Esophagus muscularis mucosa (tissue), 4 donors: ENCODE data around the gene CALCOCO1. TPM values are rescaled to one million over a fixed set of nuclear protein-coding genes. Genes with fewer than 3 reads are reported as not detected.

Source experiments
- DNase-seq: peaks from one replicate; pipeline ENCODE4 v3.0.0-alpha.2; 2017; ENCODE audit errors: extremely low spot score
- H3K27ac ChIP-seq, 4 donors: fragments of 200-600 bp; sonication (generic); replicated peaks in 1 of 4; 1 replicate in 3 of 4; 2 replicates in 1 of 4; pipeline ENCODE4 v1.5.1; 2016 to 2019; ENCODE audit warnings: mild to moderate bottlenecking in 1 of 4
- H3K27me3 ChIP-seq, 4 donors: fragments of 200-600 bp; sonication (generic); one replicate each; pipeline versions ENCODE4 v1.5.1 to v1.6.0; 2016 to 2019
- H3K36me3 ChIP-seq, 4 donors: fragments of 200-600 bp; sonication (generic); one replicate each; pipeline ENCODE4 v1.5.1; 2016 to 2019
- H3K4me1 ChIP-seq, 4 donors: fragments of 200-600 bp; sonication (generic); one replicate each; pipeline ENCODE4 v1.5.1; 2016 to 2019
- H3K4me3 ChIP-seq, 4 donors: fragments of 200-600 bp; sonication (generic); 1 replicate in 2 of 4; 2 replicates in 2 of 4; pipeline ENCODE4 v1.5.1; 2016 to 2019; ENCODE audit warnings: mild to moderate bottlenecking in 4 of 4, moderate library complexity in 1 of 4
- H3K9me3 ChIP-seq, 4 donors: fragments of 200-600 bp; sonication (generic); 1 replicate in 3 of 4; 2 replicates in 1 of 4; pipeline ENCODE4 v1.5.1; 2016 to 2019
- EP300 ChIP-seq: sonication (generic); formaldehyde crosslinking; IDR thresholded peaks from one replicate; pipeline ENCODE4 v1.6.1; 2017; ENCODE audit warnings: antibody characterized with exemption
- POLR2A ChIP-seq: fragments of 450-650 bp; IDR thresholded peaks from one replicate; pipeline ENCODE4 v1.6.1; 2017; ENCODE audit warnings: antibody characterized with exemption, moderate library complexity, mild to moderate bottlenecking, low read depth
- POLR2AphosphoS5 ChIP-seq, 2 donors: sonication (generic); formaldehyde crosslinking; IDR thresholded peaks; one replicate each; pipeline ENCODE4 v1.6.1; 2017; ENCODE audit warnings: antibody characterized with exemption in 2 of 2
- WGBS: methylation state at CpG from one replicate; pipeline ENCODE4 v1.1.5; 2018; 5-methylcytosine and 5-hydroxymethylcytosine counted together
- intact Hi-C: fragments of 100-400 bp; cut with DNase I; formaldehyde crosslinking; loops from one replicate; pipeline ENCODE4 v1.15.1; 2023
- total RNA-seq, 4 donors: library from RNA; depleted of rRNA; stranded (reverse); fragments of >200 nt; gene quantifications; one replicate each; pipeline versions ENCODE4 v1.1.0 to v1.2.1, GENCODE V29; 2016
- TF ChIP-seq, protein P1 (sequence below), 3 experiments: fragments of 200-600 bp in 2 of 3; fragments of 450-650 bp in 1 of 3; sonication (generic) in 2 of 3; IDR thresholded peaks; one replicate each; pipeline ENCODE4 v1.5.1; 2017 to 2019; ENCODE audit warnings: antibody characterized with exemption in 3 of 3, mild to moderate bottlenecking in 2 of 3, moderate library complexity in 1 of 3

CALCOCO1 gene
- total RNA-seq, 4 donors from 2014 or later: 252 to 487 (median 347) TPM

GRCh38 chr12:53701518-53702264, 25.6 kb downstream of the CALCOCO1 start:
- intact Hi-C loops: loop anchor here (2.0 kb wide), 1 partner anchor 41 kb away; no protein-coding TSS in a partner anchor
- DNase-seq: peak; percentile 95
- peaks cover under 1 to 96% (median 34%) of the 10 kb centered on the region in 4 donors for H3K27me3 ChIP-seq
- H3K4me1 ChIP-seq: peaks cover 2 to 7% (median 4%) of the 10 kb centered on the region in 4 donors
- H3K4me3 ChIP-seq: no peak overlapping the region
- no peaks in the 10 kb centered on the region for H3K9me3 ChIP-seq
- H3K27ac ChIP-seq: no peak overlapping the region
- 9% methylated on average over 6 of the region's 8 CpGs for WGBS
- TF ChIP-seq, protein P1, sequence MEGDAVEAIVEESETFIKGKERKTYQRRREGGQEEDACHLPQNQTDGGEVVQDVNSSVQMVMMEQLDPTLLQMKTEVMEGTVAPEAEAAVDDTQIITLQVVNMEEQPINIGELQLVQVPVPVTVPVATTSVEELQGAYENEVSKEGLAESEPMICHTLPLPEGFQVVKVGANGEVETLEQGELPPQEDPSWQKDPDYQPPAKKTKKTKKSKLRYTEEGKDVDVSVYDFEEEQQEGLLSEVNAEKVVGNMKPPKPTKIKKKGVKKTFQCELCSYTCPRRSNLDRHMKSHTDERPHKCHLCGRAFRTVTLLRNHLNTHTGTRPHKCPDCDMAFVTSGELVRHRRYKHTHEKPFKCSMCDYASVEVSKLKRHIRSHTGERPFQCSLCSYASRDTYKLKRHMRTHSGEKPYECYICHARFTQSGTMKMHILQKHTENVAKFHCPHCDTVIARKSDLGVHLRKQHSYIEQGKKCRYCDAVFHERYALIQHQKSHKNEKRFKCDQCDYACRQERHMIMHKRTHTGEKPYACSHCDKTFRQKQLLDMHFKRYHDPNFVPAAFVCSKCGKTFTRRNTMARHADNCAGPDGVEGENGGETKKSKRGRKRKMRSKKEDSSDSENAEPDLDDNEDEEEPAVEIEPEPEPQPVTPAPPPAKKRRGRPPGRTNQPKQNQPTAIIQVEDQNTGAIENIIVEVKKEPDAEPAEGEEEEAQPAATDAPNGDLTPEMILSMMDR (IDR thresholded peaks at IDR 0.05): peak; percentile 89 to 91 (median 89)
- no peak for TF ChIP-seq POLR2A
- no peaks in the 10 kb centered on the region for H3K36me3 ChIP-seq

GRCh38 chr12:53700567-53700966, 26.7 kb downstream of the CALCOCO1 start:
- Histone ChIP-seq H3K9me3 (no peaks in the 10 kb centered on the region), H3K27ac (no peak overlapping the region), H3K36me3 (no peaks in the 10 kb centered on the region), H3K4me3 (no peak overlapping the region), H3K27me3 (peaks cover 6 to 96% (median 42%) of the 10 kb centered on the region in 4 donors), H3K4me1 (peaks cover 13 to 18% (median 15%) of the 10 kb centered on the region in 4 donors)
- 68% methylated on average over 6 of the region's 6 CpGs for WGBS
- TF ChIP-seq POLR2AphosphoS5 (IDR thresholded peaks at IDR 0.05) (no peak), POLR2A (no peak), EP300 (no peak)
- TF ChIP-seq, protein P1 (IDR thresholded peaks at IDR 0.05): no peak
- intact Hi-C loops: no loop called here
- no peak for DNase-seq

DNA sequence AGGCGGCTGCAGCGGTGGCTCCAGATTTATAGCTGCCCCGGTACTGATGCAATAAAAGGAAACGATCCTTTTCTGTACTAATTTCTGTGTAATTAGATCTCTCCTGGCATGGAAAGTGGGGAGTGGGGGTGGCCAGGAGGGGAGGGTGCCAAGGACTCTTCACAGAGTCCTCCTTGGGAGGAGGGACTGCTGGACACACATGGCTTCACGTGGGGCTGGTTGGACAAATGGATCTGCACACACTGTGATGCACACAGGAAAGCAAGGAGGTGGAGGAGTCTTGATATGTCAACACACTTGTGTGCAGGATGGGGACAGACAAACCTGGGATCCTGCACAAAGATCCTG, 27.6 kb downstream of the CALCOCO1 start:
- Histone ChIP-seq H3K27ac (no peak overlapping the region), H3K4me1 (peaks cover 21 to 26% (median 24%) of the 10 kb centered on the region in 4 donors), H3K27me3 (peaks cover 6 to 96% (median 44%) of the 10 kb centered on the region in 4 donors), H3K4me3 (no peak overlapping the region), H3K36me3 (no peaks in the 10 kb centered on the region), H3K9me3 (no peaks in the 10 kb centered on the region)
- TF ChIP-seq POLR2A (no peak), POLR2AphosphoS5 (IDR thresholded peaks at IDR 0.05) (no peak), EP300 (no peak)
- DNase-seq: no peak
- intact Hi-C loops: no loop called here
- 65% methylated on average over 5 of the region's 5 CpGs for WGBS

GRCh38 chr12:53698948-53699677, 28.1 kb downstream of the CALCOCO1 start:
- 63% methylated on average over 3 of the region's 3 CpGs for WGBS
- Histone ChIP-seq H3K27me3 (peaks cover 6 to 96% (median 43%) of the 10 kb centered on the region in 4 donors), H3K4me1 (peaks cover 21 to 27% (median 25%) of the 10 kb centered on the region in 4 donors), H3K9me3 (no peaks in the 10 kb centered on the region), H3K27ac (no peak overlapping the region), H3K36me3 (no peaks in the 10 kb centered on the region), H3K4me3 (no peak overlapping the region)
- intact Hi-C loops: no loop called here
- no peak for DNase-seq
- TF ChIP-seq, protein P1 (IDR thresholded peaks at IDR 0.05): no peak
- TF ChIP-seq POLR2A (no peak), POLR2AphosphoS5 (IDR thresholded peaks at IDR 0.05) (no peak), EP300 (no peak)

DNA sequence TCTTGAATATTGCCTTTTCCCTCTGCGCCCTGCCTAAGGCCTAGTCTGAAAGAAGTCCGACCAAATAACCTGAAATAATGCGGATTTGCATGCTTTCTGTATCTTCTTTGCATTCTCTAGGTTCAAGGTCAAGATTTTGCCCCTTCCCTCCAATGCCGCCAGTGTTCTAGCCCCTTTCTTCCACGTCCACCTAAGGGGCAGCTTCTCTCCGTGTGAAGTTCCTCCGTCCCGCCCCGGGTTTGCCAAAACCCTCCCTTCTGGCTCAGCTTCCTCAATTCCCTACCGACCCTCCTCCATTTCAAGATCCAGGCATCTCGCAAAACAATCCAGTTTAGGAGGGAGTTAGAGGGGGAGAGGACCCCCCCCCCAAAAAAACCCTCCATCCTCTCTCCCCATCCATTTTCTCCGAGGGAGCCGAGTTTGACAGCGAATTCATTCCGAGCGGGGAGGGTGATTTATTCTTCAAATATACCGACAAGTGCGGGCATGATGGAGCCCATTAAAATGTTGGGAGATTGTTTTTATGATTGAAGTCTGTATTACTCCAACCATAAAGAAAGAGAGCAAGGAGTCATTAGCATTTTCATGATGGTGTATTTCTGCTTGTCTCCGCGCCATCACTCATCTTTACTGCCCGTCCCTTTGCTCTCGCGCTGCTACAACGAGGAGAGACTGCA, 30.5 kb downstream of the CALCOCO1 start:
- no peaks in the 10 kb centered on the region for H3K36me3 ChIP-seq
- no peak for DNase-seq
- TF ChIP-seq POLR2A (no peak), EP300 (no peak), POLR2AphosphoS5 (IDR thresholded peaks at IDR 0.05) (no peak)
- TF ChIP-seq, protein P1 (IDR thresholded peaks at IDR 0.05): no peak
- H3K9me3 ChIP-seq: no peaks in the 10 kb centered on the region
- intact Hi-C loops: no loop called here
- H3K4me1 ChIP-seq: peaks cover 21 to 27% (median 25%) of the 10 kb centered on the region in 4 donors
- peak overlapping the region; percentile 31 to 48 (median 38) for H3K4me3 ChIP-seq
- no peak overlapping the region for H3K27ac ChIP-seq
- H3K27me3 ChIP-seq: peaks cover 6 to 89% (median 33%) of the 10 kb centered on the region in 4 donors
- WGBS: 36% methylated on average over 21 of the region's 24 CpGs
